Measurements from ENCODE around the gene SERPINB1. TPM values are rescaled to one million over a fixed set of nuclear protein-coding genes. Genes with fewer than 3 reads are reported as not detected.
A peak's percentile ranks its signal among the peaks of the same experiment; 100 is the strongest.
"Not testable (repeated sequence)": the region's sequence is repeated elsewhere in the genome, so short reads cannot be mapped to it uniquely, and the experiment has no call there.

SERPINB1 gene
- total RNA-seq, 2 experiments from 2014 or later, result 55.1 to 57.1 TPM

GRCh38 chr6:2857185-2857579, 15.5 kb upstream of the SERPINB1 start:
- CTCF ChIA-PET, result interaction anchor here (0.7 to 5.9 kb wide), 9 partner anchors 11 to 133 kb away, joined by 3 to 39 read pairs (median 8); no protein-coding TSS in a partner anchor
- no peak for ATAC-seq
- no peaks in the 10 kb centered on the region for H3K9me3 Mint-ChIP-seq (ENCODE audit: insufficient read depth)

GRCh38 chr6:2855061-2855519, 13.4 kb upstream of the SERPINB1 start:
- Mint-ChIP-seq H3K4me1 (ENCODE audit: low read depth) (peaks cover 80% of the 10 kb centered on the region), H3K27ac (peak overlapping the region; percentile 91), H3K36me3 (ENCODE audit: low read depth) (peaks cover 4% of the 10 kb centered on the region), H3K4me3 (peak overlapping the region; percentile 55), H3K27me3 (ENCODE audit: low read depth) (no peaks in the 10 kb centered on the region), H3K9me3 (ENCODE audit: insufficient read depth) (no peaks in the 10 kb centered on the region)
- ATAC-seq (no peak), DNase-seq (no peak)
- ChIA-PET CTCF (interaction anchor here (1.0 to 5.9 kb wide), 9 partner anchors 9 to 135 kb away, joined by 3 to 39 read pairs (median 4); no protein-coding TSS in a partner anchor), POLR2A (interaction anchor here (1.0 to 3.2 kb wide), 7 partner anchors 12 to 169 kb away, joined by 3 to 18 read pairs (median 4); no protein-coding TSS in a partner anchor)

More at GRCh38 chr6:2857185-2857579, 15.5 kb upstream of the SERPINB1 start:
- DNase-seq, result no peak
- H3K27ac Mint-ChIP-seq, result peak overlapping the region; percentile 99
- peaks cover 18% of the 10 kb centered on the region for H3K36me3 Mint-ChIP-seq (ENCODE audit: low read depth)
- H3K4me1 Mint-ChIP-seq (ENCODE audit: low read depth), result peaks cover 92% of the 10 kb centered on the region
- POLR2A ChIA-PET, result interaction anchor here (0.6 to 3.5 kb wide), 17 partner anchors 9 to 207 kb away, joined by 3 to 32 read pairs (median 7); partner anchors contain the start of genes SERPINB1 and SERPINB9
- H3K4me3 Mint-ChIP-seq, result peak overlapping the region; percentile 73
- no peaks in the 10 kb centered on the region for H3K27me3 Mint-ChIP-seq (ENCODE audit: low read depth)

- ChIA-PET POLR2A (interaction anchor here (1.0 to 3.2 kb wide), 5 partner anchors 11 to 86 kb away, joined by 3 to 18 read pairs (median 4); no protein-coding TSS in a partner anchor), CTCF (interaction anchor here (0.8 to 5.9 kb wide), 16 partner anchors 8 to 136 kb away, joined by 3 to 39 read pairs (median 4); no protein-coding TSS in a partner anchor)
- Mint-ChIP-seq H3K4me1 (ENCODE audit: low read depth) (peaks cover 77% of the 10 kb centered on the region), H3K4me3 (peak overlapping the region; percentile 55), H3K27ac (peak overlapping the region; percentile 91), H3K36me3 (ENCODE audit: low read depth) (no peaks in the 10 kb centered on the region), H3K27me3 (ENCODE audit: low read depth) (no peaks in the 10 kb centered on the region), H3K9me3 (ENCODE audit: insufficient read depth) (no peaks in the 10 kb centered on the region)
- ATAC-seq, result no peak
- DNase-seq, result no peak
These were observed 12.8 kb upstream of the SERPINB1 start for GRCh38 chr6:2854396-2854982.

- Mint-ChIP-seq H3K4me1 (ENCODE audit: low read depth) (peaks cover 76% of the 10 kb centered on the region), H3K9me3 (ENCODE audit: insufficient read depth) (no peaks in the 10 kb centered on the region), H3K27ac (peak overlapping the region; percentile 91), H3K4me3 (peak overlapping the region; percentile 55), H3K36me3 (ENCODE audit: low read depth) (peaks cover 3% of the 10 kb centered on the region), H3K27me3 (ENCODE audit: low read depth) (no peaks in the 10 kb centered on the region)
- ChIA-PET POLR2A (interaction anchor here (1.2 to 3.2 kb wide), 2 partner anchors 15 to 38 kb away, joined by 4 to 18 read pairs; no protein-coding TSS in a partner anchor), CTCF (interaction anchor here (0.7 to 5.9 kb wide), 14 partner anchors 8 to 136 kb away, joined by 3 to 39 read pairs (median 4); no protein-coding TSS in a partner anchor)
- DNase-seq, result peak; percentile 87
- peak; percentile 57 for ATAC-seq
These were observed 12.2 kb upstream of the SERPINB1 start for GRCh38 chr6:2853769-2854395.

GRCh38 chr6:2853378-2853768, 11.7 kb upstream of the SERPINB1 start:
- Mint-ChIP-seq H3K4me1 (ENCODE audit: low read depth) (peaks cover 76% of the 10 kb centered on the region), H3K4me3 (peak overlapping the region; percentile 55), H3K27ac (peak overlapping the region; percentile 91)
- not testable (repeated sequence) for DNase-seq; H3K36me3 Mint-ChIP-seq (ENCODE audit: low read depth); H3K9me3 Mint-ChIP-seq (ENCODE audit: insufficient read depth); H3K27me3 Mint-ChIP-seq (ENCODE audit: low read depth); ATAC-seq
- ChIA-PET POLR2A (interaction anchor here (3.2 kb wide), 1 partner anchor 15 kb away, joined by 18 read pairs; no protein-coding TSS in a partner anchor), CTCF (interaction anchor here (0.7 to 2.9 kb wide), 10 partner anchors 16 to 99 kb away, joined by 3 to 14 read pairs (median 4); no protein-coding TSS in a partner anchor)

- CTCF ChIA-PET, result interaction anchor here (1.3 to 1.5 kb wide), 3 partner anchors 25 to 76 kb away, joined by 3 to 5 read pairs (median 3); no protein-coding TSS in a partner anchor
- POLR2A ChIA-PET, result no interaction called here
- ATAC-seq, result no peak
- no peak overlapping the region for H3K4me3 Mint-ChIP-seq
- peaks cover 5% of the 10 kb centered on the region for H3K36me3 Mint-ChIP-seq (ENCODE audit: low read depth)
- no peaks in the 10 kb centered on the region for H3K27me3 Mint-ChIP-seq (ENCODE audit: low read depth)
- no peak for DNase-seq
- peak overlapping the region; percentile 91 for H3K27ac Mint-ChIP-seq
- peaks cover 76% of the 10 kb centered on the region for H3K4me1 Mint-ChIP-seq (ENCODE audit: low read depth)
- no peaks in the 10 kb centered on the region for H3K9me3 Mint-ChIP-seq (ENCODE audit: insufficient read depth)
These were observed 11.3 kb upstream of the SERPINB1 start for GRCh38 chr6:2852921-2853322.

- Mint-ChIP-seq H3K36me3 (ENCODE audit: low read depth) (peaks cover 5% of the 10 kb centered on the region), H3K9me3 (ENCODE audit: insufficient read depth) (no peaks in the 10 kb centered on the region), H3K27ac (no peak overlapping the region), H3K4me3 (no peak overlapping the region), H3K27me3 (ENCODE audit: low read depth) (no peaks in the 10 kb centered on the region), H3K4me1 (ENCODE audit: low read depth) (peaks cover 73% of the 10 kb centered on the region)
- DNase-seq (no peak), ATAC-seq (no peak)
- POLR2A ChIA-PET, result no interaction called here
- CTCF ChIA-PET, result no interaction called here
These were observed 10.8 kb upstream of the SERPINB1 start for GRCh38 chr6:2852514-2852855.

- Mint-ChIP-seq H3K9me3 (ENCODE audit: insufficient read depth) (no peaks in the 10 kb centered on the region), H3K27ac (no peak overlapping the region), H3K4me1 (ENCODE audit: low read depth) (peaks cover 70% of the 10 kb centered on the region), H3K4me3 (no peak overlapping the region), H3K36me3 (ENCODE audit: low read depth) (peaks cover 5% of the 10 kb centered on the region), H3K27me3 (ENCODE audit: low read depth) (no peaks in the 10 kb centered on the region)
- ATAC-seq (no peak), DNase-seq (no peak)
- CTCF ChIA-PET, result interaction anchor here (0.8 to 4.1 kb wide), 4 partner anchors 9 to 81 kb away, joined by 3 to 29 read pairs (median 14); no protein-coding TSS in a partner anchor
- POLR2A ChIA-PET, result interaction anchor here (1.5 to 2.0 kb wide), 2 partner anchors 10 to 24 kb away, joined by 5 read pairs; partner anchors contain the start of gene SERPINB1
These were observed 10.3 kb upstream of the SERPINB1 start for GRCh38 chr6:2851727-2852513.

GRCh38 chr6:2850538-2851113, 9.0 kb upstream of the SERPINB1 start:
- POLR2A ChIA-PET, result interaction anchor here (1.5 to 2.0 kb wide), 4 partner anchors 9 to 139 kb away, joined by 5 to 9 read pairs (median 6); partner anchors contain the start of gene SERPINB1
- H3K27me3 Mint-ChIP-seq (ENCODE audit: low read depth), result no peaks in the 10 kb centered on the region
- peaks cover 5% of the 10 kb centered on the region for H3K36me3 Mint-ChIP-seq (ENCODE audit: low read depth)
- no peak overlapping the region for H3K4me3 Mint-ChIP-seq
- peaks cover 68% of the 10 kb centered on the region for H3K4me1 Mint-ChIP-seq (ENCODE audit: low read depth)
- DNase-seq, result no peak
- no peak overlapping the region for H3K27ac Mint-ChIP-seq
- ATAC-seq, result no peak
- CTCF ChIA-PET, result interaction anchor here (0.8 to 4.1 kb wide), 9 partner anchors 11 to 139 kb away, joined by 3 to 29 read pairs (median 6); no protein-coding TSS in a partner anchor
- no peaks in the 10 kb centered on the region for H3K9me3 Mint-ChIP-seq (ENCODE audit: insufficient read depth)

- CTCF ChIA-PET, result interaction anchor here (0.7 to 10.2 kb wide), 9 partner anchors 18 to 141 kb away, joined by 3 to 267 read pairs (median 7); no protein-coding TSS in a partner anchor
- Mint-ChIP-seq H3K36me3 (ENCODE audit: low read depth) (peaks cover 5% of the 10 kb centered on the region), H3K9me3 (ENCODE audit: insufficient read depth) (no peaks in the 10 kb centered on the region), H3K4me1 (ENCODE audit: low read depth) (peaks cover 53% of the 10 kb centered on the region), H3K27ac (peak overlapping the region; percentile 68), H3K4me3 (peak overlapping the region; percentile 3), H3K27me3 (ENCODE audit: low read depth) (no peaks in the 10 kb centered on the region)
- DNase-seq (peak; percentile 81), ATAC-seq (peak; percentile 72)
- POLR2A ChIA-PET, result interaction anchor here (0.8 to 1.3 kb wide), 8 partner anchors 9 to 91 kb away, joined by 3 to 4 read pairs (median 3); no protein-coding TSS in a partner anchor
These were observed 7.2 kb upstream of the SERPINB1 start for GRCh38 chr6:2848851-2849250.
